H54 (cell line): ENCODE results near the gene RTKN.
A peak's percentile ranks its signal among the peaks of the same experiment; 100 is the strongest.
"Not testable (repeated sequence)": the region's sequence is repeated elsewhere in the genome, so short reads cannot be mapped to it uniquely, and the experiment has no call there.

Experiments
- DNase-seq: peaks from one replicate; pipeline ENCODE4 v3.0.0; 2011; ENCODE audit warnings: low spot score, mixed read lengths; ENCODE audit not compliant: insufficient read length
- FAIRE-seq: peaks from 3 replicates; lab custom pipeline; 2011; peaks lifted over from hg19 to GRCh38; lab: Jason Lieb, UNC
- POLR2A ChIP-seq: IDR thresholded peaks from 2 replicates; pipeline ENCODE4 v1.6.1; 2011; ENCODE audit warnings: low read depth, mild to moderate bottlenecking, low read length

Gene RTKN

GRCh38 chr2:74457129-74457548 lies 15.4 kb upstream of the RTKN start:
- TF ChIP-seq POLR2A, result no peak
- DNase-seq, result no peak
- FAIRE-seq, result no peak

GRCh38 chr2:74454654-74455511 lies 13.1 kb upstream of the RTKN start, which contains the start of gene INO80B:
Gene INO80B, plus strand, starts transcription at chr2:74455087. Its CDS starts 30 bp downstream, at chr2:74455117.
- DNase-seq, result peak; percentile 82
- peak; percentile 83 for FAIRE-seq
- TF ChIP-seq POLR2A, result peak; percentile 11; the same call in 1 of the 2 replicates

DNA sequence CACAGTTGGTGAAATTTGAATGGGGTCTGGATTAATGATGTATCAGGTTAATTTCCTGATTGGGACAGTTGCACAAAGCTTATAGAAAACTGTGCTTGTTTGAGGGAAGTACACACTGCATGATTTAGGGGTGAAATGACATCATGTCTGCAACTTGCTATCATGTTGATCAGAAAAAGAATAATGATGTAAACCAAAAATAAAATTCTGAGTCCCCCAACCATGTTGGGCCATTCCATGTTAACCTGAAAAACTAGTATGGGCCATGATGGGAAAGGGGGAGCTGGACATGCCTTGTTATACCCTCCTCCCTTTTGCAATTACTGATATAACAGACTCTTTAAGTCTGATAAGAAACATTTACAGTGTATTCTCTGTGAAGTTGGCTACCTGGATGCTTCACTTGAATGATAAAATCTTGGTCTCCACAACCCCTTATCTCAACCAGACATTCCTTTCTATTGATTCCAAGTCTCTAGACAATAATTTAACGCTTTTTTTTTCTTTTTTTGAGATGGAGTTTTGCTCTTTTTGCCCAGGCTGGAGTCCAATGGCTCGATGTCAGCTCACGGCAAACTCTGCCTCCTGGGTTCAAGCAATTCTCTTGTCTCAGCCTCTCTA lies 8.9 kb upstream of the RTKN start:
- FAIRE-seq (no peak), DNase-seq (no peak)
- TF ChIP-seq POLR2A, result no peak

GRCh38 chr2:74448771-74449170 lies 7.0 kb upstream of the RTKN start:
- DNase-seq, result no peak
- TF ChIP-seq POLR2A, result no peak
- no peak for FAIRE-seq

DNA sequence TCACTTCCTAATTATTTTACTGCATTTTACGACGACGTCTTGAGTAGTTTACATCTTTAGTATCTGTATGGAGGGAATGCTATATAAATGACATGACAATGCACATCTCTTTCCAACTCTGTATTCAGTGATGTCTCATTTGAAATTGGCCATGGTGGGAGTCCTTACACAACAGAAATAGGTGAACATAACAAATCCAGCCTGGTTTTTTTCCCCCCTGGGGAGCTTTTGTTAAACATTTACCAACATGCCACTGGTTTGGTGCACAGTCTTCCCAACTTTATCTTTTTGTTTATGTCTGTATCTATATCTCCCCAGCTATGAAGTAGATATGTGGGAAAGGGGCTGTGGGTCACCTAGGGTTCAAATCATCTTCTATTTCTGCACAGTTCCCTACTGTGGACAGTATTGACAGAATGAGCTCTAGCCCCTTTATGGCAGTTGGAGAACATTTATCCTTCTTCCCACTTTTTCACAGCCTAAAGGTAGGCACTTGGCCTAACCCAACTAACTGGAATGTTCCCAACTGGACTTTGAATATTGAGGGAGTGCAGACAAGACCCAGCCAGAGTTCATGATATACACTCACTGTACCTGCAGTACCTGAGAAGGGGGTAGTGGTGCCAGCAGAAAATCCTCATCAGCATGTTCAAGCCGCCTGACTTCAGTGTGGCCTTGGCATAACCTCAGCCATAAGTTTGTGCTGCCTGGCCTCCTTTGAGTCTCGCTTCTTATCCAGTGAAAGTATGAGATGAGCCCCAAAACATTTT lies 5.7 kb upstream of the RTKN start:
- no peak for TF ChIP-seq POLR2A
- FAIRE-seq (no peak), DNase-seq (no peak)

GRCh38 chr2:74444498-74445318 lies 3.0 kb upstream of the RTKN start:
- no peak for TF ChIP-seq POLR2A
- FAIRE-seq, result no peak
- no peak for DNase-seq

GRCh38 chr2:74442483-74443297 lies 953 bp upstream of the RTKN start:
- FAIRE-seq, DNase-seq: not testable (repeated sequence)

- FAIRE-seq (no peak), DNase-seq (no peak)
- TF ChIP-seq POLR2A, result no peak
Observed at GRCh38 chr2:74441170-74441689, 507 bp downstream of the RTKN start.

GRCh38 chr2:74440378-74441169 lies 1.2 kb downstream of the RTKN start:
- DNase-seq, result peak; percentile 98
- FAIRE-seq, result no peak
- peak; percentile 69 for TF ChIP-seq POLR2A

DNA sequence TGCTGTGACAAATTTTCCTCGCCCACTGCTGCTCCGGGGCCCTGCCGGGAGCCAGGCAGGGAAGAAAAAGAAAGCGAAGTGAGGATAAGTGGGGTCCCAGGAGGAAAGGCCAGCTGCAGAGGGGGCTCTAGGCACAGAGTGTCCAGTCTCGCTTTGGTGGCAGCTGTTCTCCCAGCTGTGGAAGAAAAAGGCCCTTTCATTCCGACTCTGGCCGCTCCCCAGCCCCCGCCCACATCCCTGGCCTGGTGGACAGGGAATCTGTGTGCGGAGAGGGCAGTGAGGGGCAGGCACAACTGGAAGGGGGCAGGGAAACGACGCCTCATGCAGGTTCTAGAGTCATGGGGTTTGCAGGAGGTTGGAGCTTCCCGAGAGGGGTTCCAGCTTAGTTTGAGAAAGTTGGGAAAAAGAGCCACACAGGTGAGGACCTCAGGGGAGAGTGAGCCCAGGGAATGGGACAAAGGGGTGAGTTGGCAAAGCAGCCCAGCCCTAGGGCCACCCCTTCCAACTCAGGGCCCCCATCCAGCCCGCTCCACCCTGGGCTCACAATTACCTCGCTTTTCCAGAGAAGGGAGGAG lies 1.8 kb downstream of the RTKN start:
- FAIRE-seq (no peak), DNase-seq (peak; percentile 74)
- no peak for TF ChIP-seq POLR2A

DNA sequence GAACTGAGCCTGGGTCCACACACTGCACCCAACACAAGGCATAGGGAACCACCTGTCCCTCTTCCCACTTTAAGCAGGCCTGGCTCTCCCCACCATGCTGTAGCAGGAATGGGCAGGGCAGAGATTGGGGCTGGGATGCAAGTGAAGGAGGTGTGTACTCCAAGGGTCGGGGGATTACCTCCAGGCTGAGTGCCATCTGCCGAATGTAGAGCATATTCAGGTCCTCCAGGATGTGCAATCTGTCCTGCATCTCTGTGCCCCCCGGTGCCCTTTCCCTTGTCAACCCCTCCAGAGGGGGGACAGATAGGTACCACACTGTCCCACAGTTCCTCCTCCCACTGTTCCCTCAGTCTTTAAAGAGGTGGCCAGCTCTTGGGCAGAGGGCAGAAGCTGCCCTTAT lies 2.4 kb downstream of the RTKN start:
- TF ChIP-seq POLR2A, result no peak
- FAIRE-seq (no peak), DNase-seq (no peak)
